Thyroid gland (tissue), 4 donors: ENCODE results near the gene NCOA3. TPM values are rescaled to one million over a fixed set of nuclear protein-coding genes. Genes with fewer than 3 reads are reported as not detected.

Experiments
- DNase-seq, 2 donors: peaks; one replicate each; pipeline ENCODE4 v3.0.0-alpha.2; 2019
- H3K27ac ChIP-seq, 3 donors: fragments of 200-600 bp; sonication (generic); 1 replicate in 2 of 3; 2 replicates in 1 of 3; pipeline ENCODE4 v1.5.1; 2016 to 2019; ENCODE audit warnings: mild to moderate bottlenecking in 1 of 3, moderate library complexity in 1 of 3
- H3K27me3 ChIP-seq: fragments of 200-600 bp; sonication (generic); one replicate; pipeline ENCODE4 v1.5.1; 2019
- H3K36me3 ChIP-seq, 2 donors: fragments of 200-600 bp; sonication (generic); one replicate each; pipeline ENCODE4 v1.5.1; 2016 to 2019
- H3K4me1 ChIP-seq, 2 donors: fragments of 200-600 bp; sonication (generic); one replicate each; pipeline ENCODE4 v1.5.1; 2017 to 2019
- H3K4me3 ChIP-seq, 3 donors: fragments of 200-600 bp; sonication (generic); replicated peaks in 1 of 3; 1 replicate in 2 of 3; 2 replicates in 1 of 3; pipeline ENCODE4 v1.5.1; 2016; ENCODE audit warnings: mild to moderate bottlenecking in 1 of 3
- H3K9me3 ChIP-seq: fragments of 200-600 bp; sonication (generic); one replicate; pipeline ENCODE4 v1.5.1; 2017
- CTCF ChIP-seq, 6 experiments: fragments of 200-600 bp in 3 of 6; fragments of 450-650 bp in 3 of 6; sonication (generic) in 3 of 6; IDR thresholded peaks; one replicate each; pipeline ENCODE4 v1.5.1; 2016 to 2019; ENCODE audit warnings: antibody characterized with exemption in 6 of 6, mild to moderate bottlenecking in 2 of 6, inconsistent platforms in 1 of 6, moderate library complexity in 1 of 6
- POLR2A ChIP-seq, 2 donors: fragments of 450-650 bp; IDR thresholded peaks; one replicate each; pipeline ENCODE4 v1.6.1; 2017; ENCODE audit warnings: antibody characterized with exemption in 2 of 2, mild to moderate bottlenecking in 2 of 2, moderate library complexity in 1 of 2
- WGBS, 2 donors: methylation state at CpG; one replicate each; pipeline ENCODE4 v1.1.5; 2017; 5-methylcytosine and 5-hydroxymethylcytosine counted together
- intact Hi-C: fragments of 100-400 bp; cut with DNase I; formaldehyde crosslinking; loops from one replicate; pipeline ENCODE4 v1.15.1; 2023
- total RNA-seq, 4 donors: library from RNA; depleted of rRNA; stranded (reverse); fragments of >200 nt; gene quantifications; one replicate each; pipeline ENCODE4 v1.2.3, GENCODE V29; 2016

The NCOA3 gene
- total RNA-seq, 4 donors from 2014 or later = 28.7 to 45.2 (median 36.8) TPM

GRCh38 chr20:47479093-47479492, 22.6 kb upstream of the NCOA3 start:
- Histone ChIP-seq H3K27me3 (no peaks in the 10 kb centered on the region), H3K9me3 (no peaks in the 10 kb centered on the region), H3K27ac (no peak overlapping the region), H3K4me3 (no peak overlapping the region), H3K36me3 (no peaks in the 10 kb centered on the region), H3K4me1 (no peaks in the 10 kb centered on the region)
- no peak for DNase-seq
- intact Hi-C loops = no loop called here
- WGBS, 2 donors = 85 to 88% methylated on average over 4 of the region's 4 CpGs
- TF ChIP-seq CTCF (IDR thresholded peaks at IDR 0.05) (no peak), POLR2A (IDR thresholded peaks at IDR 0.05) (no peak)

GRCh38 chr20:47479506-47479905, 22.2 kb upstream of the NCOA3 start:
- Histone ChIP-seq H3K9me3 (no peaks in the 10 kb centered on the region), H3K36me3 (no peaks in the 10 kb centered on the region), H3K27me3 (no peaks in the 10 kb centered on the region), H3K4me1 (no peaks in the 10 kb centered on the region), H3K27ac (no peak overlapping the region), H3K4me3 (no peak overlapping the region)
- no peak for DNase-seq
- TF ChIP-seq POLR2A (IDR thresholded peaks at IDR 0.05) = no peak
- TF ChIP-seq CTCF (IDR thresholded peaks at IDR 0.05) = no peak
- intact Hi-C loops = no loop called here

GRCh38 chr20:47480239-47480638, 21.4 kb upstream of the NCOA3 start:
- Histone ChIP-seq H3K36me3 (no peaks in the 10 kb centered on the region), H3K27ac (no peak overlapping the region), H3K9me3 (no peaks in the 10 kb centered on the region), H3K4me1 (no peaks in the 10 kb centered on the region), H3K4me3 (no peak overlapping the region), H3K27me3 (no peaks in the 10 kb centered on the region)
- TF ChIP-seq CTCF (IDR thresholded peaks at IDR 0.05) (no peak), POLR2A (IDR thresholded peaks at IDR 0.05) (no peak)
- 77 to 79% methylated on average over 6 of the region's 6 CpGs for WGBS, 2 donors
- intact Hi-C loops = no loop called here
- no peak for DNase-seq

GRCh38 chr20:47480705-47481104, 21.0 kb upstream of the NCOA3 start:
- Histone ChIP-seq H3K4me1 (no peaks in the 10 kb centered on the region), H3K27me3 (no peaks in the 10 kb centered on the region), H3K27ac (no peak overlapping the region), H3K9me3 (no peaks in the 10 kb centered on the region), H3K4me3 (no peak overlapping the region), H3K36me3 (no peaks in the 10 kb centered on the region)
- TF ChIP-seq CTCF (IDR thresholded peaks at IDR 0.05) = no peak
- no peak for TF ChIP-seq POLR2A (IDR thresholded peaks at IDR 0.05)
- no peak for DNase-seq
- intact Hi-C loops = no loop called here

- H3K36me3 ChIP-seq = no peaks in the 10 kb centered on the region
- H3K4me3 ChIP-seq = no peak overlapping the region
- no peaks in the 10 kb centered on the region for H3K9me3 ChIP-seq
- no peak for DNase-seq
- 78 to 79% methylated on average over 15 of the region's 15 CpGs for WGBS, 2 donors
- no peak overlapping the region for H3K27ac ChIP-seq
- no peaks in the 10 kb centered on the region for H3K27me3 ChIP-seq
- intact Hi-C loops = no loop called here
- H3K4me1 ChIP-seq = no peaks in the 10 kb centered on the region
- no peak for TF ChIP-seq CTCF (IDR thresholded peaks at IDR 0.05)
Observed at GRCh38 chr20:47481330-47482216, 20.1 kb upstream of the NCOA3 start.
